Spinal cord (tissue), 10 donors: Measurements from ENCODE around the gene TMPRSS11E. TPM values are rescaled to one million over a fixed set of nuclear protein-coding genes. Genes with fewer than 3 reads are reported as not detected.
"Not testable (repeated sequence)": the region's sequence is repeated elsewhere in the genome, so short reads cannot be mapped to it uniquely, and the experiment has no call there.

Source experiments
- DNase-seq, 6 donors: peaks; one replicate each; pipeline versions ENCODE4 v3.0.0 to v3.0.0-alpha.2; 2013 to 2015; ENCODE audit warnings: low spot score in 6 of 6, low read depth in 4 of 6
- H3K27ac ChIP-seq: one replicate; pipeline ENCODE4 v1.5.1; 2013; ENCODE audit warnings: low read depth, low read length, control low read depth
- H3K27me3 ChIP-seq: one replicate; pipeline ENCODE4 v1.6.1; 2013; ENCODE audit warnings: low read length; ENCODE audit not compliant: control insufficient read depth, insufficient read depth
- H3K36me3 ChIP-seq: one replicate; pipeline ENCODE4 v1.6.1; 2013; ENCODE audit warnings: low read length; ENCODE audit not compliant: control insufficient read depth, insufficient read depth
- H3K4me1 ChIP-seq: one replicate; pipeline ENCODE4 v1.6.1; 2013; ENCODE audit warnings: low read length; ENCODE audit not compliant: control insufficient read depth, insufficient read depth
- H3K4me3 ChIP-seq: one replicate; pipeline ENCODE4 v1.5.1; 2013; ENCODE audit warnings: low read depth, low read length, control low read depth
- H3K9me3 ChIP-seq: one replicate; pipeline ENCODE4 v1.6.1; 2013; ENCODE audit warnings: low read length; ENCODE audit not compliant: control insufficient read depth, insufficient read depth
- WGBS: methylation state at CpG from one replicate; pipeline ENCODE4 v1.1.5; 2013; ENCODE audit warnings: missing lambda C conversion rate; ENCODE audit not compliant: insufficient coverage; 5-methylcytosine and 5-hydroxymethylcytosine counted together
- polyA plus RNA-seq, 2 donors: library from polyadenylated mRNA; unstranded; fragments of 120-200 nt; gene quantifications; one replicate each; pipeline ENCODE4 v1.2.1, GENCODE V29; 2013; ENCODE audit not compliant: insufficient read length in 2 of 2
- total RNA-seq, 2 donors: library from RNA; depleted of rRNA in 1 of 2; stranded (reverse); fragments of 120-200 nt in 1 of 2; fragments of >200 nt in 1 of 2; gene quantifications; one replicate each; pipeline versions ENCODE4 v1.2.3 to v1.2.4, GENCODE V29; 2013 to 2014
- donor health status: healthy.

TMPRSS11E gene
- total and polyA plus RNA-seq, 4 donors, result not detected

- no CpG with 5 or more reads among the region's 1 CpG for WGBS
- not testable (repeated sequence) for H3K36me3 ChIP-seq, H3K27ac ChIP-seq, H3K27me3 ChIP-seq, H3K9me3 ChIP-seq, DNase-seq, H3K4me1 ChIP-seq, H3K4me3 ChIP-seq
Measured at GRCh38 chr4:68522232-68522631, 75.0 kb downstream of the TMPRSS11E start.

- DNase-seq, result peak in 1 of 6 donors; percentile 0
- no peak overlapping the region for H3K27ac ChIP-seq
- H3K4me1 ChIP-seq, result no peaks in the 10 kb centered on the region
- H3K4me3 ChIP-seq, result no peak overlapping the region
- WGBS, result no CpG with 5 or more reads among the region's 6 CpGs
- no peaks in the 10 kb centered on the region for H3K9me3 ChIP-seq
- no peaks in the 10 kb centered on the region for H3K36me3 ChIP-seq
- H3K27me3 ChIP-seq, result no peaks in the 10 kb centered on the region
Measured at GRCh38 chr4:68535974-68536373, 88.7 kb downstream of the TMPRSS11E start.

GRCh38 chr4:68536375-68536774 is 89.1 kb downstream of the TMPRSS11E start:
- WGBS, result no CpG with 5 or more reads among the region's 3 CpGs
- H3K36me3 ChIP-seq, result no peaks in the 10 kb centered on the region
- no peaks in the 10 kb centered on the region for H3K4me1 ChIP-seq
- no peaks in the 10 kb centered on the region for H3K9me3 ChIP-seq
- H3K27ac ChIP-seq, result no peak overlapping the region
- DNase-seq, result no peak
- no peak overlapping the region for H3K4me3 ChIP-seq
- H3K27me3 ChIP-seq, result no peaks in the 10 kb centered on the region

- no CpG with 5 or more reads among the region's 13 CpGs for WGBS
- H3K4me3 ChIP-seq, H3K27ac ChIP-seq, DNase-seq, H3K27me3 ChIP-seq, H3K9me3 ChIP-seq, H3K36me3 ChIP-seq, H3K4me1 ChIP-seq: not testable (repeated sequence)
Measured at GRCh38 chr4:68542742-68543141, 95.5 kb downstream of the TMPRSS11E start.

Other genes with a start within 250 kb of the TMPRSS11E start
- gene TMPRSS11B, start 201.8 kb upstream of the TMPRSS11E start, total RNA-seq, result not detected
- under 1 TPM in 1 of 2 donors, not detected in 1; 0.06 TPM for gene TMPRSS11B, start 201.8 kb upstream of the TMPRSS11E start, polyA plus RNA-seq
- gene YTHDC1, start 97.4 kb upstream of the TMPRSS11E start, total RNA-seq, result 10 to 100 TPM; 85.4 to 93.5 TPM
- gene YTHDC1, start 97.4 kb upstream of the TMPRSS11E start, polyA plus RNA-seq, result 100 to 1,000 TPM in 1 of 2 donors, 10 to 100 TPM in 1; 85.7 to 101 TPM
- gene UGT2B17, start 128.9 kb downstream of the TMPRSS11E start, total RNA-seq, result not detected
- not detected for gene UGT2B17, start 128.9 kb downstream of the TMPRSS11E start, polyA plus RNA-seq
- gene UGT2B15, start 223.2 kb downstream of the TMPRSS11E start, total RNA-seq, result not detected
- gene UGT2B15, start 223.2 kb downstream of the TMPRSS11E start, polyA plus RNA-seq, result not detected